PFSK-1 (cell line): Measurements from ENCODE around the gene IL20.

Source experiments
- POLR2AphosphoS5 ChIP-seq: IDR thresholded peaks from 2 replicates; pipeline ENCODE4 v1.6.1; 2012; ENCODE audit warnings: low read depth, mild to moderate bottlenecking, control low read depth, low read length, moderate library complexity
- SIN3A ChIP-seq: IDR thresholded peaks from 2 replicates; pipeline ENCODE4 v1.6.1; 2012; ENCODE audit warnings: mild to moderate bottlenecking, low read length, moderate library complexity, borderline replicate concordance; ENCODE audit not compliant: insufficient read depth
- TAF1 ChIP-seq: IDR thresholded peaks from 2 replicates; pipeline ENCODE4 v1.6.1; 2012; ENCODE audit warnings: low read length, control low read depth, borderline replicate concordance; ENCODE audit not compliant: insufficient read depth
- TF ChIP-seq, protein P1 (sequence below), 2 experiments: IDR thresholded peaks; 2 replicates each; pipeline versions ENCODE4 v1.6.1 to v1.8.0; 2011 to 2012; ENCODE audit warnings: low read depth in 2 of 2, low read length in 2 of 2, control low read depth in 1 of 2, inconsistent platforms in 1 of 2, mild to moderate bottlenecking in 1 of 2, moderate library complexity in 1 of 2; ENCODE audit not compliant: insufficient read depth in 1 of 2

DNA sequence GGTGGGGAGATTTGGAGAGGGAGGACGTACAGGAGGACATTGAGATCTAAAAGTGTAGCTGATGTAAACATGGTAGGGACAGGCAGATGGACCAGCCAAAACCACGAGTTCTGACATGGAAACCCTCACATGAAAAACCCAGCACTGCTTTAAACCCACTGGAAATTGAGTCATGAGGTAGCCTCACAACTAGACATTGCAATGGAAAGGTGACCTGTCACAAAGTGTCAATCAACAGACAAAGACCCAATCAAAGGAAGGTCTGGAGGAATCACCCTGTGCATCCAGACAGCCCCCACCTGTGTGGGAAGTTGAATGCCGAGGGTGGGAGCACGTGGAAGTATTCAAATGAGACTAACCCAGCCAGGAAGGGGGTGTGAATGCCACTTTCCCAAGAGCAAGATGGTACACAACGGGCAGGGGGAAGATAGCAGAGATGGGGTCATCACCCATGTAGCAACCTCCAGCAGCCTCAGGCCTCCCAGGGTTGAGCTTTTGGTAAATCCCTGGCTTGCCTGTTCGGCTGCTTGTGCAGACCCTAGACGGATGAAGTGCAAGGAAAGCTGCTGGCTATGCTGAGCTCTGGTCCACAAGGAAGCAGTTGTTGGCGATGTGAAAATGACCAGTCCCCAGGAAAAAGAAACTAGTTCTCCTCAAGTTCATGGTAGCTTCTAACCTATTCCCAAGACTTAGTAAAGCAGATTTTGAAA lies 50.7 kb downstream of the IL20 start:
- TF ChIP-seq POLR2AphosphoS5 (no peak), TAF1 (no peak), SIN3A (no peak)
- TF ChIP-seq, protein P1, sequence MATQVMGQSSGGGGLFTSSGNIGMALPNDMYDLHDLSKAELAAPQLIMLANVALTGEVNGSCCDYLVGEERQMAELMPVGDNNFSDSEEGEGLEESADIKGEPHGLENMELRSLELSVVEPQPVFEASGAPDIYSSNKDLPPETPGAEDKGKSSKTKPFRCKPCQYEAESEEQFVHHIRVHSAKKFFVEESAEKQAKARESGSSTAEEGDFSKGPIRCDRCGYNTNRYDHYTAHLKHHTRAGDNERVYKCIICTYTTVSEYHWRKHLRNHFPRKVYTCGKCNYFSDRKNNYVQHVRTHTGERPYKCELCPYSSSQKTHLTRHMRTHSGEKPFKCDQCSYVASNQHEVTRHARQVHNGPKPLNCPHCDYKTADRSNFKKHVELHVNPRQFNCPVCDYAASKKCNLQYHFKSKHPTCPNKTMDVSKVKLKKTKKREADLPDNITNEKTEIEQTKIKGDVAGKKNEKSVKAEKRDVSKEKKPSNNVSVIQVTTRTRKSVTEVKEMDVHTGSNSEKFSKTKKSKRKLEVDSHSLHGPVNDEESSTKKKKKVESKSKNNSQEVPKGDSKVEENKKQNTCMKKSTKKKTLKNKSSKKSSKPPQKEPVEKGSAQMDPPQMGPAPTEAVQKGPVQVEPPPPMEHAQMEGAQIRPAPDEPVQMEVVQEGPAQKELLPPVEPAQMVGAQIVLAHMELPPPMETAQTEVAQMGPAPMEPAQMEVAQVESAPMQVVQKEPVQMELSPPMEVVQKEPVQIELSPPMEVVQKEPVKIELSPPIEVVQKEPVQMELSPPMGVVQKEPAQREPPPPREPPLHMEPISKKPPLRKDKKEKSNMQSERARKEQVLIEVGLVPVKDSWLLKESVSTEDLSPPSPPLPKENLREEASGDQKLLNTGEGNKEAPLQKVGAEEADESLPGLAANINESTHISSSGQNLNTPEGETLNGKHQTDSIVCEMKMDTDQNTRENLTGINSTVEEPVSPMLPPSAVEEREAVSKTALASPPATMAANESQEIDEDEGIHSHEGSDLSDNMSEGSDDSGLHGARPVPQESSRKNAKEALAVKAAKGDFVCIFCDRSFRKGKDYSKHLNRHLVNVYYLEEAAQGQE (IDR thresholded peaks at IDR 0.05; ENCODE audit: insufficient read depth in 1 of 2, low read depth in 2 of 2, low read length in 2 of 2): no peak
